Activated naive CD4-positive, alpha-beta T cell treated with anti-CD3 and anti-CD28 coated beads, Interleukin-2, amount 50 U/mL, for 24 hours (primary cell): ENCODE results near the gene SLC34A3.
"Not testable (repeated sequence)": the region's sequence is repeated elsewhere in the genome, so short reads cannot be mapped to it uniquely, and the experiment has no call there.

Source experiments
- H3K27ac Mint-ChIP-seq: one replicate; pipeline ENCODE4 v1.8.0; 2021; ENCODE audit warnings: mild to moderate bottlenecking, mixed read lengths
- H3K27me3 Mint-ChIP-seq: one replicate; pipeline ENCODE4 v1.8.0; 2021; ENCODE audit warnings: mixed read lengths
- H3K36me3 Mint-ChIP-seq: one replicate; pipeline ENCODE4 v1.8.0; 2021; ENCODE audit warnings: mixed read lengths
- H3K4me1 Mint-ChIP-seq: one replicate; pipeline ENCODE4 v1.8.0; 2021; ENCODE audit warnings: mixed read lengths
- H3K4me3 Mint-ChIP-seq: one replicate; pipeline ENCODE4 v1.8.0; 2021; ENCODE audit warnings: mild to moderate bottlenecking, mixed read lengths
- H3K9me3 Mint-ChIP-seq: one replicate; pipeline ENCODE4 v1.8.0; 2021; ENCODE audit warnings: mixed read lengths

SLC34A3 gene

GRCh38 chr9:137239541-137240200 is 9.0 kb downstream of the SLC34A3 start:
- H3K4me3 Mint-ChIP-seq, result peak overlapping the region; percentile 81
- H3K9me3 Mint-ChIP-seq, H3K27ac Mint-ChIP-seq, H3K27me3 Mint-ChIP-seq, H3K36me3 Mint-ChIP-seq: not testable (repeated sequence)
- H3K4me1 Mint-ChIP-seq, result peaks cover 16% of the 10 kb centered on the region

GRCh38 chr9:137240318-137240840 is 9.7 kb downstream of the SLC34A3 start:
- Mint-ChIP-seq H3K4me3 (peak overlapping the region; percentile 81), H3K27me3 (no peaks in the 10 kb centered on the region), H3K9me3 (no peaks in the 10 kb centered on the region), H3K4me1 (peaks cover 16% of the 10 kb centered on the region), H3K36me3 (peaks cover 9% of the 10 kb centered on the region), H3K27ac (no peak overlapping the region)

GRCh38 chr9:137240841-137241489 is 10.3 kb downstream of the SLC34A3 start, which contains the start of gene TUBB4B:
Gene TUBB4B, plus strand, starts transcription at chr9:137241287. Its CDS starts 74 bp downstream, at chr9:137241361.
- Mint-ChIP-seq H3K9me3 (no peaks in the 10 kb centered on the region), H3K27ac (peak within 1 kb of the TSS; percentile 96), H3K4me1 (peaks cover 16% of the 10 kb centered on the region), H3K36me3 (peaks cover 9% of the 10 kb centered on the region), H3K27me3 (no peaks in the 10 kb centered on the region), H3K4me3 (peak within 1 kb of the TSS; percentile 93)

- peaks cover 9% of the 10 kb centered on the region for H3K36me3 Mint-ChIP-seq
- peak overlapping the region; percentile 93 for H3K4me3 Mint-ChIP-seq
- H3K27me3 Mint-ChIP-seq, result no peaks in the 10 kb centered on the region
- H3K9me3 Mint-ChIP-seq, result no peaks in the 10 kb centered on the region
- H3K4me1 Mint-ChIP-seq, result peaks cover 16% of the 10 kb centered on the region
- peak overlapping the region; percentile 72 for H3K27ac Mint-ChIP-seq
Observed at GRCh38 chr9:137241490-137242268, 11.0 kb downstream of the SLC34A3 start.

- Mint-ChIP-seq H3K9me3 (no peaks in the 10 kb centered on the region), H3K4me1 (peaks cover 13% of the 10 kb centered on the region)
Observed at GRCh38 chr9:137242269-137243203, 11.8 kb downstream of the SLC34A3 start.

GRCh38 chr9:137243266-137243625 is 12.5 kb downstream of the SLC34A3 start:
- peaks cover 13% of the 10 kb centered on the region for H3K4me1 Mint-ChIP-seq
- not testable (repeated sequence) for H3K36me3 Mint-ChIP-seq, H3K27me3 Mint-ChIP-seq, H3K9me3 Mint-ChIP-seq, H3K4me3 Mint-ChIP-seq, H3K27ac Mint-ChIP-seq

More at GRCh38 chr9:137242269-137243203, 11.8 kb downstream of the SLC34A3 start:
- Mint-ChIP-seq H3K4me3 (peak overlapping the region; percentile 87), H3K36me3 (peaks cover 9% of the 10 kb centered on the region), H3K27me3 (no peaks in the 10 kb centered on the region), H3K27ac (peak overlapping the region; percentile 68)

- H3K36me3 Mint-ChIP-seq, result peaks cover 9% of the 10 kb centered on the region
- H3K4me1 Mint-ChIP-seq, result peaks cover 11% of the 10 kb centered on the region
- H3K4me3 Mint-ChIP-seq, result no peak overlapping the region
- no peak overlapping the region for H3K27ac Mint-ChIP-seq
- H3K9me3 Mint-ChIP-seq, result no peaks in the 10 kb centered on the region
- H3K27me3 Mint-ChIP-seq, result no peaks in the 10 kb centered on the region
Observed at GRCh38 chr9:137243626-137244485, 13.2 kb downstream of the SLC34A3 start.

- no peak overlapping the region for H3K27ac Mint-ChIP-seq
- H3K36me3 Mint-ChIP-seq, result peaks cover 9% of the 10 kb centered on the region
- no peaks in the 10 kb centered on the region for H3K9me3 Mint-ChIP-seq
- H3K4me1 Mint-ChIP-seq, result peaks cover 7% of the 10 kb centered on the region
- H3K4me3 Mint-ChIP-seq, result no peak overlapping the region
- H3K27me3 Mint-ChIP-seq, result no peaks in the 10 kb centered on the region
Observed at GRCh38 chr9:137244486-137245449, 14.1 kb downstream of the SLC34A3 start.

GRCh38 chr9:137245450-137246421 is 15.0 kb downstream of the SLC34A3 start:
- peaks cover 7% of the 10 kb centered on the region for H3K4me1 Mint-ChIP-seq
- H3K9me3 Mint-ChIP-seq, result no peaks in the 10 kb centered on the region
- H3K27ac Mint-ChIP-seq, result peak overlapping the region; percentile 41
- no peak overlapping the region for H3K4me3 Mint-ChIP-seq
- H3K27me3 Mint-ChIP-seq, result no peaks in the 10 kb centered on the region
- H3K36me3 Mint-ChIP-seq, result peaks cover 9% of the 10 kb centered on the region

GRCh38 chr9:137247135-137247915 is 16.6 kb downstream of the SLC34A3 start:
- Mint-ChIP-seq H3K9me3 (no peaks in the 10 kb centered on the region), H3K4me3 (no peak overlapping the region), H3K27me3 (no peaks in the 10 kb centered on the region), H3K4me1 (peaks cover 6% of the 10 kb centered on the region), H3K27ac (no peak overlapping the region), H3K36me3 (peaks cover 7% of the 10 kb centered on the region)

- Mint-ChIP-seq H3K4me1 (peaks cover under 1% of the 10 kb centered on the region), H3K4me3 (no peak overlapping the region), H3K27me3 (no peaks in the 10 kb centered on the region), H3K9me3 (no peaks in the 10 kb centered on the region), H3K27ac (no peak overlapping the region), H3K36me3 (peaks cover 4% of the 10 kb centered on the region)
Observed at GRCh38 chr9:137247916-137248175, 17.1 kb downstream of the SLC34A3 start.
